Globus pallidus (tissue), 1 donor: ENCODE measurements around the gene NELFA.
"Not testable (repeated sequence)": the region's sequence is repeated elsewhere in the genome, so short reads cannot be mapped to it uniquely, and the experiment has no call there.

ENCODE experiments used
- DNase-seq: peaks from one replicate; pipeline ENCODE4 v3.0.0-alpha.2; 2015; ENCODE audit warnings: low spot score

The NELFA gene

GRCh38 chr4:2040391-2041238 lies 31.8 kb upstream of the NELFA start:
- no peak for DNase-seq

- DNase-seq = no peak
Observed at GRCh38 chr4:2036866-2037265, 28.1 kb upstream of the NELFA start.

- DNase-seq = no peak
Observed at GRCh38 chr4:2036327-2036726, 27.6 kb upstream of the NELFA start.

DNA sequence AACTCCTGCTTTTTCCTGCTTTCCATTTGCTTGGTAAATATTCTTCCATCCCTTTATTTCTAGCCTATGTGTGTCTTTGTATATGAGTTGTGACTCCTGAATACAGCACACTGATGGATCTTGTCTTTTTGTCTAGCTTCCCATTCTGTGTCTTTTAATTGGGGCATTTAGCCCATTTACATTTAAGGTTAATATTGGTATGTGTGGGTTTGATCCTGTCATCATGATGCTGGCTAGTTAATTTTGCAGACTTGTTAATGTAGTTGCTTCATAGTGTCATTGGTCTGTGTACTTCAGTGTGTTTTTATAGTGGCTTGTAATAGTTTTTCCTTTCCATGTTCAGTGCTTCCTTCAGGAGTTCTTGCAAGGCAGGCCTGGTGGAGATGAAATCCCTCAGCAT lies 22.4 kb upstream of the NELFA start:
- not testable (repeated sequence) for DNase-seq

DNA sequence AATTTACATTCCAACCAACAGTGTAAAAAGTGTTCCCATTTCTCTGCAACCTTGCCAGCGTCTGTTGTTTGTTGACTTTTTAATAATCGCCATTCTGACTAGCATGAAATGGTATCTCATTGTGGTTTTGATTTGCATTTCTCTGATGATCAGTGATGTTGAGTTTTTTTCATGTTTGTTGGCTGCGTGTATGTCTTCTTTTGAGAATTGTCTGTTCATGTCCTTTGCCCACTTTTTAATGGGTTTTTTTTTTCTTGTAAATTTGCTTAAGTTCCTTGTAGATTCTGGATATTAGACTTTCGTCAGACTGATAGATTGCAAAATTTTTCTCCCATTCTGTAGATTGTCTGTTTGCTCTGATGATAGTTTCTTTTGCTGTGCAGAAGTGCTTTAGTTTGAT lies 18.3 kb upstream of the NELFA start:
- DNase-seq = not testable (repeated sequence)

GRCh38 chr4:2025817-2026216 lies 17.0 kb upstream of the NELFA start:
- DNase-seq = no peak

DNA sequence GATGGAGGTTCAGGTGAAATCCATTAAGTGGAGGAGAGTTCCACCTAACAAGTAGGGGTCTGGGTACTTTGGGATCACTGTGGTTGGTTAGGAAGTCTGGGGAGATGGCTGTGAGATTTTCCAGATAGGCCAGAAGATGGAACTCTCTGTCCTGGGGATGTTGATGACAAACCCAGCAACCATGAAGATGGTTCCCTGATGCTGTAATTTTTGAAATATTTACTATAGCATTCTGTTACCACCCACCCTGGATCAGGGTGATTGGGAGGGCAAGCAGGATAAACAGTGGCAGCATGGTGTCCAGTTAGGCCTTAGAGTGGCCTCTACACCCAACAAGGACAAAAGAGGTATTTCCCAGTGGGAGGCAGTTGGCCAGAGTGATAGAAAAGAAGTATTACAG lies 15.9 kb upstream of the NELFA start:
- DNase-seq = no peak

- not testable (repeated sequence) for DNase-seq
Observed at GRCh38 chr4:2021358-2022018, 12.7 kb upstream of the NELFA start.

- DNase-seq = no peak
Observed at GRCh38 chr4:2015008-2015407, 6.2 kb upstream of the NELFA start.

GRCh38 chr4:2011583-2011982 lies 2.8 kb upstream of the NELFA start:
- DNase-seq = no peak

DNA sequence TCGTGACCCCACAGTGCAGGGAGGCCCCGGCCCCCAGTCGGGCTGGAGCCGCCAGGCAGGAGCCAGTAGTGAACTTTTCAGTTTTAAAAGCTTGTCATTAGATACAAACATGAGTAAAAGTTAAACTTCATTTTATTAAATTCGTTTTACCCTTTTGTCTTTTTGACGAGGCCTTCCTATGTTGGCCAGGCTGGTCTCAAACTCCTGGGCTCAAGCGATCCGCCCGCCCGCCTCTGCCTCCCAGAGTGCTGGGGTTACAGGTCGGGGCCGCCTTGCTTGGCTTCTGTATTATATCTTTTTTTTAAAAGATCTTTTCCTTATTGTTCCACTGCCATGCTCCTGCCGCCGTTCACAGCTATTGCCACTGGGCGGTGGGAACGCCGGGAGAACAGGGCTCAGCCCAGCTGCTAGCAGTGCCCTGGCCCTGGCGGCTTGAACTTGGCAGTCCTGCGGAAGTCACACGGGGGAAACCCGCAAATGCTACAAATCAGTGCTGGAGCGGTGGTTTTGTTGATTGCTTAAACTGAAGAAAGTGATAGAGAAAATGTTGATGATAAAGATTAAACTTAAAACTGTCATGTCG lies 968 bp upstream of the NELFA start:
- peak; percentile 61 for DNase-seq

- DNase-seq = no peak
Observed at GRCh38 chr4:2008671-2008920, 178 bp downstream of the NELFA start.

GRCh38 chr4:2007804-2008670 lies 737 bp downstream of the NELFA start:
- DNase-seq = no peak

GRCh38 chr4:2006956-2007653 lies 1.7 kb downstream of the NELFA start:
- no peak for DNase-seq

DNA sequence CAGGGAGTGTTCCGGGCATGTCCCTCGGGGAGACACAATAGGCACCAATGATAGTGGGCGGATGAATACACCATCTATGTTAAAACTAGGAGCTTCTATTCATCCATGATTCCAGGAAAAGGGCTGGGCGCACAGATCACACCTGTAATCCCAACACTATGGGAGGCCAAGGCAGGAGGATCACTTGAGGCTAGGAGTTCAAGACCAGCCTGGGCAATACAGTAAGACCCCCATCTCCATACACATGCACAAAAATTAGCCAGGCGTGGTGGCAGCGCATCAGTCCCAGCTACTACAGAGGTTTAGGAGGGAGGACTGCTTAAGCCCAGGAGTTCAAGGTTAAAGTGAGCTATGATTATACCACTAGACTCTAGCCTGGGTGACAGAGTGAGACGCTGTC lies 2.4 kb downstream of the NELFA start:
- DNase-seq = no peak

GRCh38 chr4:2003361-2003760 lies 5.4 kb downstream of the NELFA start:
- not testable (repeated sequence) for DNase-seq

DNA sequence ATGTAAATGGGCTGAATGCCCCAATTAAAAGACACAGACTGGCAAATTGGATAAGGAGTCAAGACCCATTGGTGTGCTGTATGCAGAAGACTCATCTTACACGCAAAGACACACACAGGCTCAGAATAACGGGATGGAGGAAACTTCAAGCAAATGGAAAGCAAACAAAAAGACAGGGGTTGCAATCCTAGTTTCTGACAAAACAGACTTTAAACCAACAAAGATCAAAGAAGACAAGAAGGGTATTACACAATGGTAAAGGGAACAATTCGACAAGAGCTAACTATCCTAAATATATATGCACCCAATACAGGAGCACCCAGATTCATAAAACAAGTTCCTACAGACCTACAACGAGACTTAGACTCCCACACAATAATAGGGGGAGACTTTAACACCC lies 9.5 kb downstream of the NELFA start:
- DNase-seq = not testable (repeated sequence)

GRCh38 chr4:1998296-1998695 lies 10.5 kb downstream of the NELFA start:
- DNase-seq = no peak

DNA sequence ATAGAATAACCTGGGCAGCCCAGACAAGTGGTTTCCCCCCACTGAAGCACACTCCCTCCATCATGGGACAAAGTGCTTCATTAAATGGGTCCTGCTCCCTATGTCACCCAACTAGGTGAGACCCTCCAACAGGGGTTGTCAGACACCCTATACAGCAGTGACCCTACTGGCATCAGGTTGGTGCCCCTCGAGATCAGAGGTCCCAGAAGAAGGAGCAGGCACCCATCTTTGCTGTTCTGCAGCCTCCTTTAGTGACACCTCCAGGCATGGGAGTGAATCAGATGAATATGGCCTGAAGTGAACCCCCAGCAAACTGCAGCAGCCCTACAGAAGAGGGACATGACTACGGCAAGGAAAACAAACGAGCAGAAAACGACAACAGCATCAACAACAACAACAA lies 11.1 kb downstream of the NELFA start:
- no peak for DNase-seq

DNA sequence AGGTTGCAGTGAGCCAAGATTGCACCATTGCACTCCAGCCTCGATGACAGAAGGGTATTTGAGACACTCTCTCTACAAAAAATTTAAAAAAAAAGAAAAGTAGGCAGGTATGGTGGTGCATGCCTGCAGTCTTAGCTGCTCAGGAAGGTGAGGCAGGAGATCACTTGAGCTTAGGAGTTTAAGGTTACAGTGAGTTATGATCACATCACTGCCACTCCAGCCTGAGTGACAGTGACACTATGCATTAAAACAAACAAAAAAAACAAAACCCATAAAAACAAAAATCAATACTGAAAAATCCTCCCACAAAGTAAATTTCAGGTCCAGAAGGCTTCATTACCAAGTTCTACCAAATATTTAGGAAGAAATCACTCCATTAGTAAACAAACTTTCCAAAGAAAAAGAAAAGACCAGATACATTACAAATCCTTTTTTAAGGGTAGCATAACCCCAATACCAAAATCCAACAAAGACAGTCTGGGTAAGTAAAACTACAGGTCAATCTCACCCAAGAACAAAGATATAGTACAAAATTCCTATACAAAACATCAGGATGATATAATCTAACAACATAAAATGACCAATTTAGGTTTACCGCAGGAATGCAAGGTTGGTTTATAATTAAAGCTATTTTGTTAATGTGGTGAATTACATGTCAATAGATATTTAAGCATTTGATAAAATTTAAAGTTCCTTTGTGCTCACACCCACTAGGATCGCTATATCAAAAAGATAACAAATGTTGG lies 11.7 kb downstream of the NELFA start:
- DNase-seq = no peak

DNA sequence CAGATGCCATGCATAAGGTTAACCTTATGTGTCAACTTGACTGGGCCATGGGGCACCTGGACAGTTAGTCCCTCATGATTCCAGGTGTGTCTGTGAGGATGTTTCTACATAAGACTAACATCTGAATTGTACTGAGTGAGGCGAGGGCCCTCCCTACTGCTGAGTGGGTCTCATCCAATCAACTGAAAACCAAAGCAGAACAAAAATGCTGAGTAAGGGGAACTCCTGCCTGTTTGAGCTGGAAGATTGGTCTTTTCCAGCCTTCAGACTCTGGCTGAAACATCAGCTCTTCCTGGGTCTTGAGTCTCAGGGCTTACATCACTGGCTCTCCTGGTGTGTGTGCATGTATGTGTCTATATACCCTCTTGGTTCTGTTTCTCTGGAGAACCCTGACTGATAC lies 13.8 kb downstream of the NELFA start:
- DNase-seq = no peak
